ENCODE measurements around the gene SLC25A11.

SLC25A11 gene

GRCh38 chr17:4965311-4965986 is 25.6 kb upstream of the SLC25A11 start:
- DNase-seq: no peak

GRCh38 chr17:4960279-4960922 is 20.6 kb upstream of the SLC25A11 start:
- no peak for DNase-seq

- no peak for DNase-seq
Observed at GRCh38 chr17:4959261-4959965, 19.6 kb upstream of the SLC25A11 start.

GRCh38 chr17:4958102-4958501 is 18.3 kb upstream of the SLC25A11 start:
- DNase-seq: no peak

GRCh38 chr17:4956493-4957061 is 16.7 kb upstream of the SLC25A11 start:
- peak; percentile 46 for DNase-seq

GRCh38 chr17:4955091-4955490 is 15.2 kb upstream of the SLC25A11 start:
- DNase-seq: no peak

- no peak for DNase-seq
Observed at GRCh38 chr17:4953451-4953961, 13.7 kb upstream of the SLC25A11 start.

- no peak for DNase-seq
Observed at GRCh38 chr17:4951486-4951885, 11.6 kb upstream of the SLC25A11 start.

DNA sequence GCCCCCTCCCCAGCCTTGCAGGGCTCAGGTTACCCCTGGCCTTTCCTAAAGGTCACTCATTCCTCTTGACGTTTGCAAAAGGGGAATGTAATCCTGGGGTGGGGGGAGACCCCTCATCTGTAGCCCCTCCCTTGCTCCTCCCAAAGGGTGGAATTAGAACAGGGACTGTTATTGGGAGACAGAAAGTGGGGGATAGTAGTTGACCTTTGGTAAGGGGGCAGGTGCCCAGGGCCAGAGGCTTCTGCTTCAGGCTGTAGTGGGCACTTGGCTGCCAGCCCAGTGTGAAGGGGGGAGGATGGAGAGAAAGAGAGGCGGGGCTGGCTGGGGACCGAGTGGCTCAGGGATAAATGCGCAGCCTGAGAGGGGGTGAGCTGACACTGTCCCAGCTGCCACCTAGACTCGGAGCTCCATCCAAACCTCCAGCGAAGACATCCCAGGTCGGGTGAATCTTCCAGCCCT is 10.9 kb upstream of the SLC25A11 start, which contains the start of gene ENO3:
ENO3 (plus strand) TSS at position 374 of the 459 bp plus-strand sequence. CDS start 711 bp downstream, outside the sequence.
- no peak for DNase-seq

DNA sequence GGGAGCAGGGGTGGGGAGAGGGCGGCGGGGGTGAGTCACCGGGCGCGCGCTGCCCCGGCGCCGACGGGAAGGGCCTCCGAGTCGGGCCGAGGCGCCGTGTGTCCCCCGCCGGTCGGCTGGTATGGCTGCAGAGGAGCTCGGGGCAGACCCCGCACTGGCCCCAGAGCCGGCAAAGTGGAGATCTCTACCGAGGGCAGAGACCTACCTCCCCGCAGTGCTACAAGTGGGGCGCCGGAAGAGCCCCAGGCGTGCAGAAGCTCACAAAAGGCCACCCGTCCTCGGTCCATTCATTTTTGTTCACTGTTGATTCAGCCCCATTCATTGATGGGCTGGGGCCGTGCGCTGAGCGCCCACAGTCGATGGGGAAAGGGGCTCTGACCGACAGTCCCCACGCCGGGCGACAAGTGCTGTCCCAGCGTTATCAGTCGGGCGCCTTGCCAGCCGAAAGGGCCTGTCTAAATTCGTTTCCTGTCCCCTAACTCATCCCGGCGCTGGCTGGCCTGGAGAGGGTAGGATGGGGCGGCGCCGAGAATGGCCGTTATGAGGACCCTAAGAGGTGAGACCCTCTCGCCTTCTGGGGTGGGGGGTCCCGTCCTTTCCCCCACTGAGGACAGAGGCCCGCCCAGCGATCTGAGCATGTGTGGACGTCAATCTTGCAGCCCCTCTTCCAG is 10.4 kb upstream of the SLC25A11 start:
- DNase-seq: no peak

DNA sequence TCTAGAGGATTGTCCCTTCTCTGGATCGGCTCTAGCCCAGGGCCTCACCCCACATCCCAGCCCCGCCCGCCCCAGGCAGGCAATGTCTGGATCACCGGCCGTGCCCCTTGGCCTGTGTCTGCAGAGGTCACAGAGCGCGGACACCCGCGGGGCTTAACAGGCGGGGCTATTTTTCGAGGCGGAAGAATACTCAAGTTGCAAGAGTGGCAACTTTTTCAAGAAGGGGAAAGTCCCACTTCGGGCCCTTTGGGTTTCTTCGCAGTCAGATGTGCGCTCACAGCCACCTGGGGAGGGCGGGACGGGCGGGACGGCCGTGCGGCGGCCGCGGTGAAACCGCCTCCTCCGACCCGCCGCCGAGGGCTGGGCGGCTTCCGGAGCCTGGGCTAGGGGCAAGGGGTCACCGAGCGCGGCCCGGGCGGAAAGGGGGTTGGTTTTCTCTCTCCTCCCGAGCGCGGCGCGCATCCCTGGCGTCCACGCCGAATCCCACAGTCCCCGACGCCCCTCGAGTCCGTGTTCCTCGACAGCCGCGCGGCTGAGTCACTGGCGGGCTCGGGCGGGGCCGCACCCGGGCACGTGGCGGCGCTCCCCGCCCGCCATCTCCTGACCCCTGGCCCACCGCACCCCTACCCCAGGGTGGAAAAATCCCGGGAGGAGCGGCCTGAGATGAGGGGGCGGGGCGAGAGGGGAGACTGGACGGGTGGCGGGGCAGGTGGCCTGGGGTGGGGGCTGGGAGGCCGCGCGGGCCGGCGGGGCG is 9.7 kb upstream of the SLC25A11 start:
- peak; percentile 69 for DNase-seq

GRCh38 chr17:4948931-4949320 is 9.1 kb upstream of the SLC25A11 start:
- peak; percentile 62 for DNase-seq

- peak; percentile 91 for DNase-seq
Observed at GRCh38 chr17:4948166-4948930, 8.5 kb upstream of the SLC25A11 start, which contains the start of gene PFN1. Gene PFN1 (minus strand): TSS chr17:4948530. CDS start chr17:4948394, 136 bp downstream.

GRCh38 chr17:4947411-4948165 is 7.7 kb upstream of the SLC25A11 start:
- peak; percentile 61 for DNase-seq

DNA sequence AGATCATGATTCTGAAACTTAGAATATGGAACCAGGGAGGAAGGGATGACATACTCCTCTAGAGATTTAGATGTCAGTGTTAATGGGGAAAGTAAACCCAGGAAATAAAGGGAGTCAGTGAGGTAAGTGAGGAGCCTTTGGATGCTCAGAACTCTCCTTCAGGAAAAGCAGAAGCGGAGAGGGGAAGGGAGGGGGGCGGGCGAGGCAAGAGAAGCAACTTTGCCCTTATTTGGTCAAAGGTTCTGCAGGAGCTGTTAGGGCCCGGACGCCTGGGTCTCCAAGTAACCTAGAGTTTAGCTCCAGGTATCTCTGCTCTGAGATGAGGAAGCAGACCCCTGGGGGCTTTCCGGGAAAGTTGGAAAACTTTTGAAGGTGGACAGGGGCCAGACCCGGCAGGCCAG is 7.2 kb upstream of the SLC25A11 start:
- no peak for DNase-seq

DNA sequence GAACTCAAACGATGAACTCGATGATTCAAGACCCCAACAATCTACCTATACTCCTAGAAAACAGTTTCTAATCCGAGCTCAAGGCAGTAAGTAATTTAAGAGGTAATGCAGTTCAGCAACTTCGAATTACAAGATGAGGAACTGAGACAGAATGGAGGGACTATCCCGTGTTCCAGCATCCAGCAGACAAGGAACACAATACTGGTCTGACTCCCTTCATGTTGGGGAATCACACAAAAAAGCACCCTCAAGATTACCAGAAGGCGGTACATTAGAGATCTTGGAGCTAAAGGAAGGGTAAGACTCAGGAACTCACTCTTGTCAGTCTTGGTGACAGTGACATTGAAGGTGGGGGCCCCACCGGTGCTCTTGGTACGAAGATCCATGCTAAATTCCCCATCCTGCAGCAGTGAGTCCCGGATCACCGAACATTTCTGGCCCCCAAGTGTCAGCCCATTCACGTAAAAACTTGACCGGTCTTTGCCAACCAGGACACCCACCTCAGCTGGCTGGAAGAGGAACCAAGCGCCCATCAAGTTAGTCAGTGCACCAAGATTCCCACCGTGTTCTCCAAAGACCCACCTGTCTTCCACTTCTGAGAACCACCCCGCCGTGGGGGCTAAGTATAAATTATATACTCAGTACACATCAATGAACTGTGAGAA is 6.6 kb upstream of the SLC25A11 start:
- no peak for DNase-seq

- DNase-seq: no peak
Observed at GRCh38 chr17:4945944-4946280, 6.1 kb upstream of the SLC25A11 start.

DNA sequence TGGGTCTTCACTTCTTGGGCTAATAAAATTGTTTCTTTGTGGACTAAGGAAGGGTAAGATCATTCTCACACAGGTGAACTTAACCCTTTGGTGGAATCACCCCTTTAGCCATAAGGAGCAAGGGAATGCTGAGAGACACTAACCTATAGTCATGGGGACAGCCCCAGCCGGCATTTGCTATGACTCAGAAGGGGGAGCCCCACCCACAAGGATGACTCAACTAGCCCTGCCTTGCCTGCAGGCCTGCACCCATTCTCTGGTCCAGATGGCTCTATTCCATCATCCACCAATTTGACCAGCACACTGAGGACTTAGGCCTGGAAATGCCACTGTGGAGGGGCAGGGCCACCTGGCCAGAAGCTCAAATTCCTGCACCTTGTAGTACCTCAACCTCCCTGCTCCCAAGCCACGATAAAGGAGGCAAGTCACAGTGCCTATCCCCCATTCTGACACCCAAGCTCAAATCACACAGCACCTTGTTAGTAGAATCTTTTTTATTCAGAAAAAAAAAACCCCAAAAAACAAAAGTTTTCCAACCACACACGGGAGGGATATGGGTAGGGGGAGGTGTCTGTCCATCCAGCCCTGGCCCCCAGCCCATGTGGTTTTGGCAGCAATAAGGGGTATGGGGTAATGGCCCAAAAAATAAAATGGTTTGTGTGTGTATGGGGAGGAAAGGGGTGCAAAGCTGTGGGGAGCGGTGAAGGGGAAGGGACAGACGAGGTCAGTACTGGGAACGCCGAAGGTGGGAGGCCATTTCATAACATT is 5.5 kb upstream of the SLC25A11 start:
- peak; percentile 72 for DNase-seq

Data from activated CD4-positive, alpha-beta T cell treated with anti-CD3 and anti-CD28 coated beads, Interleukin-2, amount 50 U/mL, for 1 hour (primary cell).